Activated T-cell treated with anti-CD3 and anti-CD28 coated beads, Interleukin-2, amount 50 U/mL, for 4 hours (primary cell): ENCODE data around the gene UGGT2. TPM values are rescaled to one million over a fixed set of nuclear protein-coding genes. Genes with fewer than 3 reads are reported as not detected.
"Not testable (repeated sequence)": the region's sequence is repeated elsewhere in the genome, so short reads cannot be mapped to it uniquely, and the experiment has no call there.

Experiments
- ATAC-seq, 2 donors: fragments of 200-7000 bp; cut with Tn5 transposase; one replicate each; pipeline ENCODE4 v1.10.0; 2021
- DNase-seq: peaks from one replicate; pipeline ENCODE4 v3.0.0-alpha.2; 2020
- H3K27me3 Mint-ChIP-seq: one replicate; pipeline ENCODE4 v1.8.0; 2021; ENCODE audit warnings: low read depth, mixed read lengths
- H3K36me3 Mint-ChIP-seq: one replicate; pipeline ENCODE4 v1.8.0; 2022; ENCODE audit warnings: mixed read lengths; ENCODE audit not compliant: insufficient read depth
- H3K4me1 Mint-ChIP-seq: one replicate; pipeline ENCODE4 v1.8.0; 2021; ENCODE audit warnings: low read depth, mixed read lengths
- H3K4me3 Mint-ChIP-seq: one replicate; pipeline ENCODE4 v1.8.0; 2021; ENCODE audit warnings: mild to moderate bottlenecking, moderate library complexity, mixed read lengths
- H3K9me3 Mint-ChIP-seq: one replicate; pipeline ENCODE4 v1.8.0; 2021; ENCODE audit warnings: mixed read lengths
- total RNA-seq, 3 donors: library from RNA; stranded (reverse); gene quantifications; one replicate each; pipeline ENCODE4 v1.2.1, GENCODE V29; 2021

UGGT2 gene
- total RNA-seq, 3 donors from 2014 or later, result 0.08 to 0.46 (median 0.08) TPM

GRCh38 chr13:95779522-95779921 is 273.7 kb downstream of the UGGT2 start:
- Mint-ChIP-seq H3K27me3 (no peaks in the 10 kb centered on the region), H3K4me1 (no peaks in the 10 kb centered on the region), H3K4me3 (no peak overlapping the region), H3K9me3 (no peaks in the 10 kb centered on the region), H3K36me3 (peaks cover 23% of the 10 kb centered on the region)
- no peak for ATAC-seq
- DNase-seq, result no peak

GRCh38 chr13:95771905-95772304 is 281.3 kb downstream of the UGGT2 start:
- H3K27me3 Mint-ChIP-seq, result no peaks in the 10 kb centered on the region
- no peaks in the 10 kb centered on the region for H3K9me3 Mint-ChIP-seq
- ATAC-seq (no peak), DNase-seq (no peak)
- H3K4me3 Mint-ChIP-seq, result no peak overlapping the region
- H3K4me1 Mint-ChIP-seq, result peaks cover 5% of the 10 kb centered on the region
- peaks cover 26% of the 10 kb centered on the region for H3K36me3 Mint-ChIP-seq

- H3K27me3 Mint-ChIP-seq, result no peaks in the 10 kb centered on the region
- no peaks in the 10 kb centered on the region for H3K4me1 Mint-ChIP-seq
- H3K36me3 Mint-ChIP-seq, result peaks cover 19% of the 10 kb centered on the region
- no peaks in the 10 kb centered on the region for H3K9me3 Mint-ChIP-seq
- no peak overlapping the region for H3K4me3 Mint-ChIP-seq
- DNase-seq (no peak), ATAC-seq (no peak)
Observed at GRCh38 chr13:95763601-95764000, 289.6 kb downstream of the UGGT2 start.

- H3K4me3 Mint-ChIP-seq, DNase-seq, H3K9me3 Mint-ChIP-seq, H3K27me3 Mint-ChIP-seq, ATAC-seq, H3K4me1 Mint-ChIP-seq: not testable (repeated sequence)
- H3K36me3 Mint-ChIP-seq, result peaks cover 22% of the 10 kb centered on the region
Observed at GRCh38 chr13:95762626-95763025, 290.6 kb downstream of the UGGT2 start.

- Mint-ChIP-seq H3K36me3 (peaks cover 20% of the 10 kb centered on the region), H3K27me3 (no peaks in the 10 kb centered on the region), H3K4me3 (no peak overlapping the region), H3K4me1 (peaks cover 4% of the 10 kb centered on the region), H3K9me3 (peaks cover 3% of the 10 kb centered on the region)
- DNase-seq, result no peak
- ATAC-seq, result no peak
Observed at GRCh38 chr13:95756072-95756471, 297.1 kb downstream of the UGGT2 start.

GRCh38 chr13:95754069-95754468 is 299.1 kb downstream of the UGGT2 start:
- Mint-ChIP-seq H3K36me3 (peaks cover 16% of the 10 kb centered on the region), H3K9me3 (peaks cover 3% of the 10 kb centered on the region), H3K27me3 (no peaks in the 10 kb centered on the region), H3K4me3 (no peak overlapping the region), H3K4me1 (peaks cover 4% of the 10 kb centered on the region)
- ATAC-seq (no peak), DNase-seq (no peak)

GRCh38 chr13:95752677-95753076 is 300.5 kb downstream of the UGGT2 start:
- Mint-ChIP-seq H3K36me3 (peaks cover 14% of the 10 kb centered on the region), H3K9me3 (peaks cover 3% of the 10 kb centered on the region), H3K4me1 (peaks cover 4% of the 10 kb centered on the region), H3K27me3 (no peaks in the 10 kb centered on the region), H3K4me3 (no peak overlapping the region)
- DNase-seq, result no peak
- no peak for ATAC-seq

Other genes starting within 250 kb of the UGGT2 start
- not detected for gene HS6ST3, start 36.7 kb upstream of the UGGT2 start, total RNA-seq